ENCODE data around the gene WFS1.

Gene WFS1

DNA sequence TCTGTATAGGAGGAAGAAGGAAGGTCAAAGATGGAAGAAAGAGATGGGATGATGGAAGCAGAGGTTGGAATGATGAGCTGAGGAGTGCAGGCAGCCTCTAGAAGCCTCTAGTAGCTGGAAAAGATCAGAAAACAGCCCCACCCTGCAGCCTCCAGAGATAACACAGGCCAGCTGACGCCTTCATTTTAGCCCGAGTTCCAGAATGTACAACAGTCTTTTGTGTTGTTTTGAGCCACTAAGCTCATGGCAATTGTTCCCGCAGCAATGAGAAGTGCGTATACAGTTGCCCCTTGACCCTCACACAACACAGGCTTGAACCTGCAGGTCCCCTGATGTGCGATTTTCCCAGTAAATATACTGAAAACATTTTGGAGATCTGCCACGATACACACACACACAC is 72.0 kb downstream of the WFS1 start:
- DNase-seq: no peak

DNA sequence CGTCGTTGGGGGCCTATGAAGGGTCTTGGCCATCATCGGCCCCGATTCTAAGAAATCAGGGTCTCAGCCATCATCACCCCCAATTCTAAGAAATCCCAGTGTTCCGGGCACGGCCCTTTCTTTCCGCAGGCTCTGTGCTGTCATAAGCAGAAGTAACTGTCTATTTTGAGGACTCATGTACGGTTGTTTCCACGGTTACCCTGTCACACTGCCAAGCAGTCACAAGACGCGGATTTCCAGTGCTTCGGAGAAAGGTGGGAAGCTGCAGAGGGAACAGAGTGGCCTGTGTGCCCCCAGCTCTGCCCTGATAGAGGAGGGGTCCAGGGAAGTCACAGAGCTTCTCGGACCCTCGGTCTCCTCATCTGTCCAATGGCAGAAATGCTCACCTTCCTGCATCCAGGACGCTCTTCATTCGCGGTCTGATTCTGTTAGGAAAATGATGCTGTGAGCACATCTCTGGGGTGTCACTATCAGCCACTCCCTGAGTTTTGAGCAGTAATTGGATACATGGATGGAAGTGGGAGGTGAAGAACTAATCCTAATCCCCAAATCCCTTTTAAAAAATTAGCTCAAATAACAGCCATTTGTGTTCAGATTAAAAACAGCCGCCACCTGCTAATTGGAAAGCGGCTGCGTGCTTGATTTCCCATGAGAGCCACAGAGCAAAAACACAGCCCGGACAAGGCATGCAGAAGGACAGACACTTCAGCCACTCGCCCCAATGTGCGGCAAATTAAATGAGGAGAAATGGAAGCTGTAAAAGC is 73.1 kb downstream of the WFS1 start:
- DNase-seq: no peak

DNA sequence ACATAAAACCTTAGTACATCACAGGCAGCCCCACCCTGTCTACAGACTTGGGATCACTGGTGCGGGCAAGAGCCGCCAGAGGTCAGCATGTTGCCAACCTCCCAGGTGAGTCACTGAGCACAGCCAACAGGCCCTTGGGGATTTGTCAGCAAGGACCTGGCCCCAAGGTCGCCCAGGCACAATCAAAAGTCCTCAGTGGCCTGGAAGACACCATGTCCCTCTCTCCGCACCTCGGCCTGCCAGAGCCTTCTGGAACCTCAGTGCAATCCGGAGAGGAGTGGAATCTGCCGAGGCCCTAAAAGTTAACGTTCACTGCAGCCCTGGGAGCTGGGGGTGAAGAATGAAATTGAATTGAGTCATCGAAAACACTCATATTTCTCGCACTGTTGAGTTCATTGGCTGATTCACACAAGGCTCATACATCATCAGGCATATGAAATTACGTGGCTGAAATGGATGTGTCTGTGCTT is 74.3 kb downstream of the WFS1 start:
- no peak for DNase-seq

DNA sequence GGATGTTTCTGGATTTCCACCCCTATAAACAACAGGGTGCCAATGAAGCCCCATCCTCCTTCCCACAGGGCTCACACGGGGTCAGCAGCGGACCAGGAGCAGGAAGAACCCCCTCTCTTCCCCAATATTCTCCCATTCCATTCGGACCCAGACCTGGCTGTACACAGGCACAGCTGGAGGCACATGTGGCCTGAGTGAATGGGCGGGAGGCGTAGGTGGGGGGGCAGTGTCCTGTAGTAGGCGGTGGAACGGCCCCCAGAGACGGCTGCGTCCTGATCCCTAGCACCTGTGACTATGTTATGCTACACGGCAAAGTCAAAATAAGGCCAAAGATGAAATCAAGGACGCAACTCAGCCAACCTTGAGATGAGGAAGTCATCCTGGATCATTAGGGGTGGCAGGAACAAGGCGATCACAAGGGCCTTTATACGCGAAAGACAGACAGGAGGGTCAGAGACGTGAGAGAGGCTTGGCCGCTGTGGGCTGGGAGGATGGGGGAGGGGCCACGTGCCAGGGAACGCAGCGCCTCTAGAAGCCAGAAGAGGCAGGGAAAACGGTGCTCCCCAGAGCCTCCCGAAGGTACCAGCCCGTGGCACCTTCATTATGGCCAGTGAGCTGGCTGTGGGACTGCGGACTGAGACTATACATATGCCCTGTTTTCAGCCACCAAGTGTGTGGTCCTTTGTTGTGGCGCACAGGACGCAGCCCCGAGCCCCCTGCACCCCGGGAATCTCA is 75.6 kb downstream of the WFS1 start:
- DNase-seq: no peak

DNA sequence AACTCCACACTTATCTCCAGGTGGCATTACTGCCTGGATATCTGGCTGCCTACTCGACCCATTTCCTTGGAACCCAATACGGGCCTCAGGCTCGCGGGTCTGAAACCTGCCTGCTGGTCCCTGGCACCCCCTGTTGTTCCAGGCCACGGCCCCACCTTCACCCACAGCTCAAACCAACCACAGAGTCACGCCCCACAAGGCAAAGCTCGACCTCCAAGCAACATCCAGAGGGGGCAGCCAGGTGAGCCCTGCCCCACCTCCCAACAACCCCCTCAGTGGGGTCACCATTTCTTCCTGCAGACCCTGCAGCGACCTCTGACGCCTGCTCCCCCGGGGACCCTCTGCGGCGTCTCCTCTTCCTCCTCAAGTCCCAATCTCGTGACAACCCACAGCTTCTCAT is 76.2 kb downstream of the WFS1 start:
- no peak for DNase-seq

DNA sequence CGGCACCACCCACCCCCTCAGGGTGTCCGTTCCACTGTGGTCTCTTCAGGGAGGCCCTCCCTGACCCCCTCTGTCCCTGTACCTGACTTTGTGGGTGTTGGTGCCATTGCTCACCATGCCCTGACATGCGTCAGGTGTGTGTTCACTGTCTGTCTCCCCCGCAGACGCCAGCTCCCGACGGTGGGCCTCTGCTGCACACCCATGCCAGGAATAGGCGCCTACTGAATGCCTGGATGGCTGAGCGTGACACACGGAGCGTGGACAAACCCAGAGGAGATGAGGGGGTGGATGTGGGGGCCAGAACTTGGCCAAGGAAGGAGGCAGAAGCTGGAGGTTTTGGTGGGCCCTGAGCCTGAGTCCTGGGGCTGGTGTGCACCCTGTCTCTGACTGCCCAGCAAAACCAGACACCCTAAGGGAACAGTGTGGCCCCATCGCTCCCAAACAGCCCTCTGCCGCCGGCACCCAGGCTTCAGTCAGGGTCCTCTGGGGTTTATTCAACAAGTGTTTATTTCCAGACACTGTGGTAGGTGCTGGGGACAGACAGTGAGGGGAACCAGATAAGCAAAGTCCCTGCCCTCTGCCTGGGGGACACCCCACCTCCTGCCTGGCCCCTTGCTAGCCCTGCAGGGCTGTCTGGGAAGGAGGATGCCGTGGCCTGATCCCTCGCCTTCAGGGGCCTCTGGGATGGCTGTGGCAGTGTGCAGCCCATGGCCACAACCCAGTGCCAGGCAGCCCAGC is 76.9 kb downstream of the WFS1 start:
- DNase-seq: no peak

DNA sequence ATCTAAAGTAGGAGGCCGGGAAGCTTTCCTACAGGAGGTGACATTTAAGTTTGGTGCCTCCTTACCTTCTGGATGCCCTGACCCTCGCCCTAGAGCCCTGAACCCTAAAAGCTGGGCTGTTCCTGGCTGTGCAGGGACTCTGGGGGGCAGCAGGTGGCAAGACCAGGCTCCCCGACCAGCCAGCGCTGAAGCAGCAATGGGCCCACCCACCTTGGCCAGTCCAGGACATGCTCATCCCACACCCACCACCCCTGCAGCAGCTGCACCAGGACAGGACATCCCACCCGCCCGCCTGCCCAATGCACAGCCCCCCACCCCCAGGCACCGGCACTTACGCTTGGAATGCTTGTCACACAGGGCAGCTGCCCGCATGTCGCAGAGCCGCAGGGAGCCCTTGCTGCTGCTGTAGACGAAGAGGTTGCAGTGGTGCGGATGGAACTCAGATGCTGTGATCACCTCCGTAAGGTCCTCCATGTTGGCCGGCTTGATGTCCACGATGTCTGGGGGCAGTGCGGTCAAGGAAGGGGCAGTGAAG is 77.9 kb downstream of the WFS1 start:
- no peak for DNase-seq

DNA sequence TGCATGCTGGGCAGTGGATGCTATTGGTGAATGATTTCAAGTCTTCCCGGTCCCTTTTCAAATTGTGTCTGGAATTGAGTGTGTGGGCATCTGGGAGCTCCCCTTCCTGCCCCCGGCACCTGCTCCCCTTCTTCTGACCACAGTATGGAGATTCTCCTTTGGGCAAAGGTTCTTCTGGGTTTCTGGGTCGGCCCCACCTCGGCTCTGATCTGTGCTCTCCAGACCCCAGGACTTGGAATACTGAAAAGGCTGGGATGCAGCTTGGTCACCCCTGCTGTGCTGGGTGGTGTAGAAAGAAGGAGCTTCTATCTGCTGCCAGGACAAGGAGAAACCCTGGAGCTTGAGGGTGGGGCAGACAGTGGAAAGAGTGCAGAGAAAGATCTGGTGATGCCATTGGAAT is 78.8 kb downstream of the WFS1 start:
- DNase-seq: no peak

DNA sequence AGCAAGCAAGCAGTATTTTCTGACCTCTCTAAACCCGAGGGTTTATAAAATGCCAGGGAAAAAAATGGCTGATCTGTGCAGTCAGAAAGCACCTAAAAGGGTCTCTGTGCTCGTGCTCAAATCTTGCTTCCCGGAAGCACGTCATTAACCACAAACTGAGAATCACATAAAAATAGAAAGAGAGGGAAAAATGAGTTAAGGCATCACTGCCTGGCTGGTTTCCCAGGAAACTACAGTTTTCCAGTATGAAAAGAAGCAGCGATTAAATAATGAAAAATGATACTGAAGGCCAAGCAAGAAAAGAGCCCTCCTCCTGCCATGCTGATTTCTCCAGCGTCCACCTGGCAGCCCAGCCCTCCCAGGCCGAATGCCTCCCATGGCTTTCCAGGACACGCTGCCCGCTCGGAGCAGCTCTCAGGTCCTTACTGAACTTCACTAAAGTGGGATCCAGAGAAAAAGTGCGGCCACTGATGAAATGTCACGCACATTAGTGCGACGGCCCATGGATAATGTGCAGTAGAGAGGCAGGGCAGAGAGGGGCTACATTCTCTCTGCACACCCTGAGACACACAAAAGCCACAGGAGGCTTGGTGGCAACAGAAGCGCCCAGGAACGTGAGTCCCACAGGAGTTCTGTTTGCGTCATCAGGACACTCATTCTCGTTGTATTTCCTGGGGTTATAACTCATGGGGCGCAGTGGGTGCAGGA is 80.4 kb downstream of the WFS1 start:
- DNase-seq: no peak

DNA sequence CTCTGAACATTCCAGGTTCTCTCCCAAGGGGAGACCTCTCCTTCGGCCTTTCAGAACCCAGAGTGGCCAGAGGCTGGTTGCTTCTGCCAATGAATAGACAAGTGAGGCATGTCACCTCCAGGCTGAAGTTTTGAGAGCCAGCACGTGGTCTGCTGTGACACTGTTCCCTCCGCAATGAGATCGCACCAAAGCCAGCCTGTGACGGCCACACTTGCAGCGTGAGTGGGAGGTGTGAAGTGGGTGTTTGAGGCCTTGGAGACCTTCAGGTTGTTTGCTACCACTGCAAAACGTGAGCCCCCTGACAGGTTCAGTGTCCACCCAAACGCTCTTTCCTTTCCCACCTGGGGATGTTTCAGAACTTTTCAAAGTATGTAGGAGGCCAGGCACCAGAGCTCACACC is 81.0 kb downstream of the WFS1 start:
- DNase-seq: no peak

DNA sequence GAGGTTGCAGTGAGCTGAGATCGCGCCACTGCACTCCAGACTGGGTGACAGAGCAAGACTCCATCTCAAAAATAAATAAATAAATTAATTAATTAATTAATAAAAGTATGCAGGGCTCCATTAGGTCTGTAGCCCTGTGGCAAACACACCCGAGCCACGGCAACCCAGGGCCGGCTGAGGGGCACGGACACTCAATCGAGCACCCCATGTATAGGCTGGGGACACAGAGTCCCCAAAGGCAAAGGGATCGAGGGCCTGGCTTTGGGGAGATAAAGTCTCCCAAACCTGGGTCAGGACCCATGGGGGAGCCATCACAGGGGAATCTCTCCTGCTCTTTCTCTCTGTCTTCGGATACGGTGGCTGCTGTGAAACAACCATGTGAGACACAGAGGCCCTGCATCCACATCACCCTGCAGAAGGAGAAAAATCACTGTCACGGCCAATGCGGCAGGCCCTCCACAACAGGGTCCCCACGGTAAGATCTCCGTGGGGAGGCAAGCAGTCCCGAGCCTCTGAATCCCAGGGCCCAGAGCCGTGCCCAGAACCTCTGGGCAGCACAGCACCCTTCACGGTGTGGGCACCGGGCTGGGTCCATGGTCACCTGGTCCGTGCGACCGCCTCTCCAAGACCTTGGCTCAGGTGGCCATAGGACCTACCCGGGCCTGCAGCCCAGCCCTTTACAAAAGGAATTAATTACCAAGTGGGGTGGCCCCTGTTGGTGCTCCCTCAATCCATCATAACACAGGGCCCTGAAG is 81.8 kb downstream of the WFS1 start:
- no peak for DNase-seq

DNA sequence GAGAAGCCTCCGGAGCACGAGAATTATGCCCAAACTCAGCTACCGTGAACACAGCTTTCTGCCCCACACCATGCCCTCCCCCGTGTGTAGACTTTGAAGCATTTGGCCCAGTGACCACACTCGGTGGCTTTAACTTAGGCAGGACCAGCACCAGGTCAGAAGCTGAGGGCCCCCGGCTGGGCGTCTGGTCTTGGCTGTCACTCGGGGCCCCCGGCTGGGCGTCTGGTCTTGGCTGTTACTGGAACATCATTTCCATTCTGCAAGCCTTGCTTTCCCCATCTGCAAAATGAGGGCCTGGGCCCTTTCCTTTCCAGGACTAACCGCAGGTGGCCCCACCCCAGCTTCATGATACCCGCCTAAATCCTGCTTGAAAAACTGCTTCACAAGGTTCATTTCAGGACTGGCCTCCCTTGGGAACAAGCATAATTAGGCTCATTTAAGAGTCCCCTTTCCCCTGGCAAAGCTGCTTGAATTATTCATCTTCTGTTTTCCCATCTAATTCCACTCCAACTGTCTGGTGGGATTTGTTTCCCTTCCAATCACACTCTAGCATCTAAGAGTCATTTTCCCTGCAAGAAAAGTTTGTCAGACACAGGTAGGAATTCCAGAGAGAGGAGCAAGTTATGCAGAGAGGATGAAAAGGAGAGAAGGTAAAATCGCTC is 82.5 kb downstream of the WFS1 start:
- DNase-seq: no peak

Measured in CD4-positive, alpha-beta T cell treated with Interleukin-21 for 1 hour (primary cell).